Panc1 (cell line): ENCODE measurements around the gene STARD7.

Source experiments
- POLR2AphosphoS5 ChIP-seq: IDR thresholded peaks from 2 replicates; pipeline ENCODE4 v1.6.1; 2012; ENCODE audit warnings: mild to moderate bottlenecking, low read depth, low read length, moderate library complexity
- TCF7L2 ChIP-seq: IDR thresholded peaks from 2 replicates; pipeline ENCODE4 v1.6.1; 2011; ENCODE audit warnings: mild to moderate bottlenecking, low read depth, low read length, inconsistent platforms
- TF ChIP-seq, protein P1 (sequence below): fragments of 450-650 bp; IDR thresholded peaks from 2 replicates; pipeline ENCODE4 v1.5.1; 2017; ENCODE audit warnings: mild to moderate bottlenecking

DNA sequence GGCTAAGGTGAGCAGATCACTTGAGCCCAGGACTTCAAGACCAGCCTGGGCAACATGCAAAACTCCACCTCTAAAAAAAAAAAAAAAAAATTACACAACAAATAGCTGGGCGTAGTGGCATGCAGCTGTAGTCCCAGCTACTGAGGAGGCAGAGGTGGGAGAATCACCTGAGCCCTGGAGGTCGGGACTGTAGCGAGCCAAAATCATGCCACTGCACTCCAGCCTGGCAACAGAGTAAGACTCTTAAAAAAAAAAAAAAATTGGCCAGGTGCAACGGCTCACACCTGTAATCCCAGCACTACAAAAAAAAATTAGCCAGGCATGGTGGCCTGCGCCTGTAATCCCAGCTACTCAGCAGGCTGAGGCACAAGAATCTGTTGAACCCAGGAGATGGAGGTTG, 7.3 kb downstream of the STARD7 start:
- TF ChIP-seq, protein P1, sequence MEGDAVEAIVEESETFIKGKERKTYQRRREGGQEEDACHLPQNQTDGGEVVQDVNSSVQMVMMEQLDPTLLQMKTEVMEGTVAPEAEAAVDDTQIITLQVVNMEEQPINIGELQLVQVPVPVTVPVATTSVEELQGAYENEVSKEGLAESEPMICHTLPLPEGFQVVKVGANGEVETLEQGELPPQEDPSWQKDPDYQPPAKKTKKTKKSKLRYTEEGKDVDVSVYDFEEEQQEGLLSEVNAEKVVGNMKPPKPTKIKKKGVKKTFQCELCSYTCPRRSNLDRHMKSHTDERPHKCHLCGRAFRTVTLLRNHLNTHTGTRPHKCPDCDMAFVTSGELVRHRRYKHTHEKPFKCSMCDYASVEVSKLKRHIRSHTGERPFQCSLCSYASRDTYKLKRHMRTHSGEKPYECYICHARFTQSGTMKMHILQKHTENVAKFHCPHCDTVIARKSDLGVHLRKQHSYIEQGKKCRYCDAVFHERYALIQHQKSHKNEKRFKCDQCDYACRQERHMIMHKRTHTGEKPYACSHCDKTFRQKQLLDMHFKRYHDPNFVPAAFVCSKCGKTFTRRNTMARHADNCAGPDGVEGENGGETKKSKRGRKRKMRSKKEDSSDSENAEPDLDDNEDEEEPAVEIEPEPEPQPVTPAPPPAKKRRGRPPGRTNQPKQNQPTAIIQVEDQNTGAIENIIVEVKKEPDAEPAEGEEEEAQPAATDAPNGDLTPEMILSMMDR: no peak
- TF ChIP-seq POLR2AphosphoS5: no peak
- TF ChIP-seq TCF7L2: no peak
